HG03558 (cell line): ENCODE data around the gene PTMA.
"Not testable (repeated sequence)": the region's sequence is repeated elsewhere in the genome, so short reads cannot be mapped to it uniquely, and the experiment has no call there.

Experiments
- ATAC-seq: cut with Tn5 transposase; IDR thresholded peaks from one replicate; pipeline ENCODE4 v1.9.1; 2021; ENCODE audit warnings: moderate number of reproducible peaks; ENCODE audit not compliant: unreplicated experiment; ENCODE audit errors: extremely low read depth

PTMA gene

GRCh38 chr2:231691251-231691772, 17.0 kb upstream of the PTMA start:
- no peak for ATAC-seq

DNA sequence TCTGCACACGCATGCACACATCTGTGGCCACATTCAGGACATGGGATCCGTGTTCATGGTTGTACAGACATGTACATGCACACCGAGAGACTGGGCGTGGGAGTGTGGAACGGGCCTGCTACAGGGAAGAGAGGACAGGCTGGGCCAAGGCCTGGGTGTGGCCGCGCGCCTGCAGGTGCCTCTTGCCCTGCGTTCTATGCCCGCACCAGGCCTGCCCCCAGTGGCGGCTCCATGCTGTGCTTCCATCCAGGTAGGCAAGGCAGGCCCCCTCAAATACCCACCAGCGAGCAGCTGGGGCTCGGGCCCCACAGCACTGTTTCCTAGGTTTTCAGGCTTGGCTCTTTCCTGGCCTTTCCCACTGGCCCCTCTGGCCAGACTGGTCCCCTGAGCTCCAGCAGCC, 15.5 kb upstream of the PTMA start:
- ATAC-seq, result no peak

DNA sequence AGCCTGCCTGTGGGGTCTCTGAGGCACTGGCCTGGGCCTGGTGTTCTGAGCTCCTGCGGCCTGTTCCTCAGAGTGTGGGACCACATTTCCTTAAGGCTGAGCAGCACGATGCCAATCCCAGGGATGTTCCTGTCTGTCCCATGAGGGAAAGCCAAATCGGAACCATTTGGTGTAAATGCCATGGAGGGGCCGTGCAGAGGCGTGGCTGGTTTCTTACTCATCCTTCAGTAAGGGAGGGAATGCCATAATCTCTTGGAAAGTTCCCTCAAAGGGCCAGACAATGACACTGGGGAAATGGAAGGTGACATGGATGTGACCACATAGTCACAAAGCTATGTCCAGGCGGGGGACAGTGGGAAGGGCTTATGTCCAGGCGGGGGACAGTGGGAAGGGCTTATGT, 14.4 kb upstream of the PTMA start:
- no peak for ATAC-seq

GRCh38 chr2:231696004-231696367, 12.3 kb upstream of the PTMA start:
- ATAC-seq, result no peak

DNA sequence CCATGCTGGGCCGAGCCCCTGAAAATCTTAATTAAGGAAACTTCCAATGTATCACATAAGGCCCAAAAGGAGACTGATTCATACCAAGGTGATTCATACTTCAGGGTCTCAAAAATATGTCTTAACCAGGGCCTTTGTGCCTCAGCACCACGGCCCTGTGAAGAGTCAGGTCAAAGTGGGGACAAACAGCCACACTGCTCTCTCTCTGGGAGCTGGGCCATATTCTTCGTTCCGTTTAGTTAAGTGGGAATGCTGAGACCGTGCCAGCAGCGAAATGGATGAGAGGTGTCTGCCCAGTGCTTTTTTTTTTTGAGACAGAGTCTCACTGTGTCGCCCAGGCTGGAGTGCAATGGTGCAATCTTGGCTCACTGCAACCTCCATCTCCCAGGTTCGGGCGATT, 9.3 kb upstream of the PTMA start:
- no peak for ATAC-seq

- no peak for ATAC-seq
Observed at GRCh38 chr2:231701456-231702373, 6.6 kb upstream of the PTMA start.

GRCh38 chr2:231704017-231704416, 4.3 kb upstream of the PTMA start:
- no peak for ATAC-seq

DNA sequence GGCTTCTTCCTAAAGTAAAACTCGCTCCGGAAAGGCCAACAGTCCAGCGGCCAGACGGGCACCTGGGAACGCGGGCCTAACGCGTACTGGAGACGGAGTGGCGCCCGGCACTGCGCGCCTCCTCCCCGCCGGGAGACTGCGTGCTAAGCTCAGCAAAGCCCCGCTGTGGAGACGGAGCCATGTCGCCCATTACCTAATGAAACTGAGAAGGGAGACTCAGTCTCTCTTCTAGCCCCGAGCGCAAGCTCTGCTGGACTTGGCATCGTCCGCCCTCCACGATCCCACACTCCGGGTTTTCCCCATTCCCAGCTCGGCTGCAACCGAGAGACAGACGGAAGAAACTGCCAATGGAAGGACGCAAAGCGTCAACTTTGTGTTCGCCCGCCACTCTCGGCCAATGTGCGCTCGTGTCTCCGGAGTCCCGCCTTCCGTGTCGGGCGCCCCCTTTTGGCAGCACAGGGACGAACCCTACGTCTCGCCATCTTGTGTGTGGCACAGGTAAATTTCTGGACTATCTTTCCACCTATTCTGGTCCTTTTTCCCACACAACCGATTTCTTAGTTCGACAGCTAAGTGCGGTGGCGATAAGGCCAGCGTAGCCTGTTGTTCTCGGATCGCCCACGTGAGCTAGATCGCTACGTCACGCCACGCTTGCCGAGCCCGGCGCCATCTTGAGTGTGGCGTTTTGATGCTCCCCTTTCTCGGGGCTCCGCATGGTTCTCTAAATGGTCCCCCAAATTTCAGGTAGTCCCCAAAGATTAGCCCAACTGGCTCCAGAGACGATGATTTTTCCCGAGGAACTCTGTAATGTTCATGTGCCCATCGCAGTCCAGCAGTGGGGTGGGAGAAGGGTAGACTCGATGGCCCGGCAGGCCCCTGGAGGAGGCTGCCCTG, 1.3 kb upstream of the PTMA start:
- peak; percentile 28 for ATAC-seq

- ATAC-seq, result no peak
Observed at GRCh38 chr2:231707625-231707926, 749 bp upstream of the PTMA start.

DNA sequence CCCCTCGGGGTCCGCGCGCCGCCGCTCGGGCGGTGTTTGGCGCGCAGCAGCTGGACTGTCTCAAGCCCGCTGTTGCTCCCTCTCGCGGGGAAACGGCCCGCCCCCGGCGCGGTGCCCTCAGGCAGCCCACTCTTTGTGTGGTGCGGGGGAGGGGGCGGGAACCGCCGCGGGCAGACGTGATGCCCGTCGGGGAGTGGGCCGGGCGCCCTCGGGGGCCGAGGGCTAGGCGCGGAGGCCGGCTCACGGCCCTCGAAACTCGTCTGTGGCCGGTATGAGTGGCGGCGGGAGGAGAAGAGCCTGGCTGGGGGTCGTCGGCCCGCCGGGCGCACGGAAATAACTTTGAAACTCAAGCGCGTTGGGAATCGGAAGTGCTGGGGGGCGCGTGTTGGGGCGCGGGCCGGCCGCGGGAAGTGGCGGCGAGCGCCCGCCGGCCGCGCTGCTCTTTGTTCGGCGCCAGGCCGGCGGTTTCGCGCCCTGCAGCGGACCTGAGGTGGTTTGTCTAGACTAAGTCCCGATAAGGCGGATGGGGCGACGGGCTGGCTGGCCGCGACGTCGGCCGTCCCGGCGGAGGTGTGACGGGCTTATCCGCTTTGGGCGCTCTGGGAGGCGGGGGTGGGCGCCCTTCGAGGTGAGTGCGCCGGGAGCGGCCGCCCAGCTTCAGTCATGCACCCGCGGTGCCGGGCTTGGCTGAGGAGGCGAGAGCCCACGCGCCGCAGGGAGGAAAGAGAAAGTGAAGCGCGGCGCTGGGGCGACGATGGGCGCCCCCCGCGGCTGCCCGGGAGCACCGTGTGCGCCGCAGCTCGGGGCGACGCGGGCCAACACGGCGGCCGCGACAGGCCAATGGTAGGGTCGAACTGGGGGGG, 679 bp downstream of the PTMA start:
- ATAC-seq, result no peak

DNA sequence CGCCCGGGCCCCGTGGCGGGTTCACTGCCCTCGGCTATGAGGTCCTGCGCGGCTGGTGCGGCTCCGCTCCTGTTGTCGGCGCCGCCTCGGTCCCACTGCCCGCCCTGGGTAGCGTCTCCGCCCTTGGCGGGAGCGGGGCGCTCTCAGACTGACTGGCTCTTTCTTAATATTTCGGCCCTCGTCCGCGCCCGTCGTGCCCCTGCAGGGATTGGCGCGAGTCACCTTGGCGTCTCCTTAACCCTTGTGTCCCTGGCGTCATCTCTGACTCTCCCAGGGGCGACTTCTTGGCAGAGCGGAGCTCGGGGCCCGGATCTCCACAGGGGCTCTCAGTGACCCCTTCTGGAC, 1.3 kb downstream of the PTMA start:
- ATAC-seq, result no peak

DNA sequence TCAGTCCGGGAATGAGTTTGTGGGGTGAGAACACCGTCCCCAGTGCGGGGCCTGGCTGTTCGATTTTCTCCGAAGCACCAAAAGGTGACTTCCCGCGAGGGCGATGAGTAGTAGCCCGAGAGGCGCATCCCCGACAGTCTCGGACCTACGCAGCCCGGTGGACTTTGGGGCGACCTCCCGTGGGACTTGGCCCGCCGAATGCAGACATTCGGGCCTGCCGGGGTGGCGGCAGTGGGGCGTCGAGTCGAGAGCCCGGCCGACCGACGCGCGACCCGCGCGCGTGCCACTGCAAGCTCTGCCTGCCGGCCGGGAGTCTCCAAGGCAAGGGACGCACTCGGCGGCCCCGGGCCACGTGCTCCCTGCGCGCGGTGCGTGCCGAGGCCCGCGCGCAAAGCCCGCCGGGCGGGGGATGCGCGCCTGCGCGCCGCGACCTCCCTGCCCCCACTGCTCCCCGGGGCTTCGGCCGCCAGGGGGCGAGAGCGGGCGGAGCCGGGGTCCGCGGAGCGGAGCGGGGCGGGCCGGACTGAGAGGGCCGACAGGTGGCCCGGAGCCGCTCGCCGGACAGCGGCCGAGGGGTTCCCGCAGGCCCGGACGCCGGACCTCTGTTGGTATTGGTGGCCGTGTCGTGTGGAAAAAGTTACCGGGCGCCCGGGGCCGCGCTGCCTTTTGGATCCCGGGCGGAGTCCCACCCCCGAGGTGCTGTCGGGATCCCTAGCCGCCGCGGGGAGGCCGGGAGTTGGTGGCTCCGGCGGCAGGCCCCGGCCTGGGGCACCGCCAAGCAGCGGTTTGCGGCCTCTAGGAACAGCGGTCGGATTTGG, 1.9 kb downstream of the PTMA start:
- no peak for ATAC-seq

GRCh38 chr2:231710799-231711676, 2.7 kb downstream of the PTMA start:
- no peak for ATAC-seq

- ATAC-seq, result no peak
Observed at GRCh38 chr2:231711677-231712450, 3.5 kb downstream of the PTMA start.

GRCh38 chr2:231712451-231713021, 4.2 kb downstream of the PTMA start:
- ATAC-seq, result not testable (repeated sequence)

DNA sequence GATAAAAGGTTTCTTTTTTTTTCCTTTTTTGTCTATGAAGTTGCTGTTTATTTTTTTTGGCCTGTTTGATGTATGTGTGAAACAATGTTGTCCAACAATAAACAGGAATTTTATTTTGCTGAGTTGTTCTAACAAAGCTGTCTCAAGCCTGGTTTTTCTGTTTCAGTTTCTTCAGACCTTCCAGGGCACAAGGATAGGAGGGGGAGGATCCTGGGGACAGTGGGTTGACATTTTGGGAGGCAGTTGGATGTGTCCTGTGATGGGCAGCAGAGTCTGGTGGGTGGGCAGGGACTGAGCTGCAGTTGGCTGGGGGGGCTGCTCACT, 5.0 kb downstream of the PTMA start:
- ATAC-seq, result not testable (repeated sequence)

- ATAC-seq, result no peak
Observed at GRCh38 chr2:231713730-231714638, 5.7 kb downstream of the PTMA start.
